Sigmoid colon (tissue), 4 donors: ENCODE results near the gene SYT9.

Experiments used
- EP300 ChIP-seq, 4 donors: sonication (generic); formaldehyde crosslinking; IDR thresholded peaks; one replicate each; pipeline ENCODE4 v1.6.1; 2017; ENCODE audit warnings: antibody characterized with exemption in 4 of 4
- POLR2A ChIP-seq, 2 donors: fragments of 450-650 bp; IDR thresholded peaks; one replicate each; pipeline ENCODE4 v1.6.1; 2016; ENCODE audit warnings: antibody characterized with exemption in 2 of 2, mild to moderate bottlenecking in 2 of 2, moderate library complexity in 2 of 2
- POLR2AphosphoS5 ChIP-seq, 4 donors: sonication (generic); formaldehyde crosslinking; IDR thresholded peaks; one replicate each; pipeline ENCODE4 v1.6.1; 2017; ENCODE audit warnings: antibody characterized with exemption in 4 of 4
- TF ChIP-seq, protein P1 (sequence below), 4 experiments: fragments of 450-650 bp in 3 of 4; fragments of 200-600 bp in 1 of 4; IDR thresholded peaks; one replicate each; pipeline ENCODE4 v1.5.1; 2016 to 2019; ENCODE audit warnings: antibody characterized with exemption in 4 of 4, mild to moderate bottlenecking in 3 of 4, moderate library complexity in 2 of 4

DNA sequence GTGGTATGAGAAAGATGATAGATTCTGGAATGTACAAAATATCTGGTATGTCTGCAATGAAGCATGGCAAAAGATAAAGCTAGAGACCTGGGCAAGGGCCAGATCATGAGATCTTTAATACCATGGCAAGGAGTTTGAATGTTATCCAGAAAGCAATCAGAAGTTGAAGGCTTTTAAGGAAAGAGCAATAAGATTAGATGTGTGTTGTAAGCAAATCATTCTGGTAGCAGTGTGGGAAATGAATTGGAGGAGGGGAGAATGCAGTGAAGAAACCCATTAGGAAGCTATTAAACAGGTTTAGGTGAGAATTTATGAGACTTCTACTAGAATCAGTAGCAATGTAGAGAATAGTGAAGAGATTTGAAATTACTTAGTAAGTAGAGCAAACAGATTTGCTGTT is 32.2 kb upstream of the SYT9 start:
- TF ChIP-seq, protein P1, sequence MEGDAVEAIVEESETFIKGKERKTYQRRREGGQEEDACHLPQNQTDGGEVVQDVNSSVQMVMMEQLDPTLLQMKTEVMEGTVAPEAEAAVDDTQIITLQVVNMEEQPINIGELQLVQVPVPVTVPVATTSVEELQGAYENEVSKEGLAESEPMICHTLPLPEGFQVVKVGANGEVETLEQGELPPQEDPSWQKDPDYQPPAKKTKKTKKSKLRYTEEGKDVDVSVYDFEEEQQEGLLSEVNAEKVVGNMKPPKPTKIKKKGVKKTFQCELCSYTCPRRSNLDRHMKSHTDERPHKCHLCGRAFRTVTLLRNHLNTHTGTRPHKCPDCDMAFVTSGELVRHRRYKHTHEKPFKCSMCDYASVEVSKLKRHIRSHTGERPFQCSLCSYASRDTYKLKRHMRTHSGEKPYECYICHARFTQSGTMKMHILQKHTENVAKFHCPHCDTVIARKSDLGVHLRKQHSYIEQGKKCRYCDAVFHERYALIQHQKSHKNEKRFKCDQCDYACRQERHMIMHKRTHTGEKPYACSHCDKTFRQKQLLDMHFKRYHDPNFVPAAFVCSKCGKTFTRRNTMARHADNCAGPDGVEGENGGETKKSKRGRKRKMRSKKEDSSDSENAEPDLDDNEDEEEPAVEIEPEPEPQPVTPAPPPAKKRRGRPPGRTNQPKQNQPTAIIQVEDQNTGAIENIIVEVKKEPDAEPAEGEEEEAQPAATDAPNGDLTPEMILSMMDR (IDR thresholded peaks at IDR 0.05): no peak
- no peak for TF ChIP-seq POLR2A (IDR thresholded peaks at IDR 0.05)
- TF ChIP-seq EP300 (IDR thresholded peaks at IDR 0.05): no peak
- TF ChIP-seq POLR2AphosphoS5 (IDR thresholded peaks at IDR 0.05): no peak
